ENCODE measurements around the gene OSM.

The OSM gene

GRCh38 chr22:30266445-30267381 is at the start of gene OSM:
OSM (minus strand) TSS chr22:30266851; CDS start chr22:30266799, 52 bp downstream.
- peak; percentile 41 to 44 for DNase-seq (ENCODE audit: low read depth in 1 of 2, low spot score in 1 of 2)

DNA sequence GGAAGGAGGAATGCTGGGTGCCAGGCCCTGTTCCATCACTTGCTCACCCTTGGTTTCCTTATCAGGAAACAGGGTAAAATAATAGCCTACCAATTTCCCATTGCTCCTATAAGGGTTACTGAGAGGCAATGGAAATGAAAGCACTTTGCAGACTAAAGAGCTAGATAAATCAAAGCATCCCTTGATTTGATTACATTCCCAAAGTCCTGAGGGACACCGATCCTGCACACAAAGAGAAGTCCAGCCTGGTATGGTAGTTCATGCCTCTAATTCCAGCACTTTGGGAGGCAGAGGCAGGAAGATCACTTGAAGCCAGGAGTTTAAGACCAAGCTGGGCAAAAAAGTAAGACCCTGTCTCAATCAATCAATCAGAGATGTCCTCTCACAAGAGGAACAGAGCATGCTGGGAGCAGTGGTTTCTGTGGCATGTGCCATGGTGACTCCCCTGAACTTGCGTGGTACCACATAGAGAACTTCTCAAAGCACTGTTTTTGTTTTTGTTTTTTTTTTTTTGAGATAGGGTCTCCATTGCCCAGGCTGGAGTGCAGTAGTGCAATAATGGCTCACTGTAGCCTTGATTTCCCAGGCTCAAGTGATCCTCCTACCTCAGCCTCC is 49.4 kb upstream of the OSM start:
- no peak for DNase-seq (ENCODE audit: low read depth in 1 of 2, low spot score in 1 of 2)

DNA sequence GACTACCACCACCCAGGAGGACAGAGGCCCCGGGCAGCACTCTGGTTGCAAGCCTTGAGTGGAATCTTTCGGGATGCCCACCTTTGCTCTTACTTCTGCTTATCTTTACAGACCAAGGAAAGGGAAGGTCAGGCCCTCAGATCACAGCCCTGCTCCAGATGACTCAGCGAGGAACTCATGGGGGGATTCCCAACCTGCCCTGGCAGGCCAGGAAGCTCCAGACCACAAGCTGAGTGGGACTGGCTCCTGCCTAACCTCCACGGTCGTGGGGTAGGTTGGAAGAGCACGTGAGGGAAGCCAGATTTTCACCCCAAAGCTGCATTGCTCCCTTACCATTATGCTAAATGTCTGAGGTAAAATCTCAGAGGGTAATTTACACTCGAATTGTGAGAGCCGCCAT is 48.3 kb upstream of the OSM start:
- peak in 1 of 2 donors; percentile 27 for DNase-seq (ENCODE audit: low read depth in 1 of 2, low spot score in 1 of 2)

DNA sequence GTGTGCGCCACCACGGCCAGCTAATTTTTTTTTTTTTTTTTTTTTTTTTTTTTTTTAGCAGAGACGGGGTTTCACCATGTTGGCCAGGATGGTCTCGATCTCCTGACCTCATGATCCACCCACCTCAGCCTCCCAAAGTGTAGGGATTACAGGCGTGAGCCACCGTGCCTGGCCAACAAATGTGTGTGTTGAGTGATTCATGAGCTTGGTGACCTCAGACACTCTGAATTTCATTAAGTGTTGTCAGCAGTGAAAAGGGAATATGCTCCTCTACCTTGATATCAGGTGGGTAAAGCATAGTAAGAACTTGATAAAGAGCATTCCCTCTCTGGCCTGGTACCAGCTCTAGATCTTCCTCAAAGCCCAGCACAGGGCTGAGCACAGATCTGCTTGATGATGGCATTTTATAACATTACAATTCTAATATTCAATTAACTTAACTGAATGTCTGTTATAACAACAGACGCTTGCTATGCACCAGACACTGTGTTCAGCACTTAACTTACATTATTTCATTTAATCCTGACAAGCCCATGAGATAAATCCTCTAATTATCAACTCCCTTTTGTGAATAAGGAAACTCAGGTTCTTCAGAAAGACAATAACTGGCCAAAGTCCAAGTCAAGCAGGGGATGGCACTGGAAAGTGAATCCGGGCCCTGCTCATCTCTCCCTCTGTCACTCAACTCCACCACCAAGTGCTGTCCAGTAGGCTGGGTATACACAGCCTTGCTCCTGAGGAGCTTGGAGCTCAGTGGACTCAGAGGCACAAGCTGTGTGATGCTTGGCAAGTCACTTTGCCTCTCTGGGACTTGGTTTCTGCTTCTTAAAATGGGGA is 47.1 kb upstream of the OSM start:
- no peak for DNase-seq (ENCODE audit: low read depth in 1 of 2, low spot score in 1 of 2)

DNA sequence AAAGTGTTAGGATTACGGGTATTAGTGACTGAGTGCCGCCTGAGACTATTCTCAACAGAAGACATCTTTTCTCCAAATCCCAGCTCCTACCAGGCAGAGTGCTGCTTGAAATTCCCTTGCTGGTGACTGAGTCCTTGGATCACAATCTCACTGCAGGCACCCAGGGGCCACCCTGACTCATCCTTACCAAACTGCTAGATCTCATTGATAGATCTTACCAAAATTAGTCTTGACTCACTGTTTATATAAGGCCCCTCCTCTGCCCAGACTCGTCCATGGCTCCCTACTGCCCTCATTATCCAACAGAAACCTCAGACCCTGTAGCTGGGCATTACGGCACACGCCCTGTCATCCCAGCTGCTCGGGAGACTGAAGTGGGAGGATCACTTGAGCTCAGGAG is 45.4 kb upstream of the OSM start:
- DNase-seq (ENCODE audit: low read depth in 1 of 2, low spot score in 1 of 2) = no peak

GRCh38 chr22:30310881-30311771 is 44.5 kb upstream of the OSM start:
- DNase-seq (ENCODE audit: low read depth in 1 of 2, low spot score in 1 of 2) = no peak

GRCh38 chr22:30309951-30310741 is 43.5 kb upstream of the OSM start:
- DNase-seq (ENCODE audit: low read depth in 1 of 2, low spot score in 1 of 2) = no peak

DNA sequence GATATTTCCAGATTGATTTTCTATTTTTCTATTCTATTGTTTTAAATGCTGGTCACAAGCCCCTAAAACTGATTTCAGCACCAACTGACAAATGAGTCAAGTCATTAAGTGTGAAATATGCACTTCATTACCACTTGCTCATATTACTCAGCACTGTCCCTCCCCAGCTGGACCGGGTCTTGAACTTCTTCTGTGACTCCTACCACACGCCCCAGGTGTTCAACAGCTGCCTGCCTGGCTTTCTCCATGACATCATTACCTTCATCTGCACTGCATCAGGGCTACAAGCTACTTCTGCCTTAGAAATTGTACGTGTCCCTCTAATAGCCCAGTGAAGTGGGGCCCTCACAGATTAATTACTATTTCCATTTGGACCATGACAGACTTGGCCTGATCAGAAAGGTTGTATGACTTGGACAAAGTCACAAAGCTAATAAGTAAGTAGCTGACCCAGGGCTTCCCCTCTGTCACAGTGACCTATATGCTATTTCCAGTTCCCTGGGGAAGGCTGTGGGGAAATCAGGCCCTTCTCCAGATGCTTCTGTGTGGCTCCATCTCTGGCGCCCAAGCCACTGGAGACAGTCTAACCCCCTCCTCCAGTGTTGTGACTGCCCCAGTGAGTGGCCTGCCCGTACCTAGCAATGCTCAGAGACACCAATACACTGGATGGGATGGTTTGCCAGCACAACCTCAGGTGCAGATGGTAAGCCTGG is 42.0 kb upstream of the OSM start:
- DNase-seq (ENCODE audit: low read depth in 1 of 2, low spot score in 1 of 2) = no peak

DNA sequence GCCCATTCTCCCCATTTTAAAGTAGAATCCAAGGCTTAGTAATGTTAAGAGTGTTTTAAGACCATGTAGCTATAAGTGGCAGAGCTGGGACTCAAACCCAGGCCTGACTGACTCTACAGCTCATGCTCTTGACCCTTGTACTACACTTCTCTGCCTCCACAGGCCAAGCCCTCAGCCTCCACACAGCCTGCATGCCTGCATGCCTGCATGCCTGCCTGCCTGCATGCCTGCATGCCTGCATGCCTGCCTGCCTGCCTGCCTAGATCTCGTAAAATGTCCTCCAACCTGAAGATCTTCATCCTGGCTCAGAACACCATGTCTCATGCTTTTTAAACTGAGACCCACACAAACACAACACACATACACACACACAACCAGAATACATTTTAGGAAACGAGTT is 41.4 kb upstream of the OSM start:
- no peak for DNase-seq (ENCODE audit: low read depth in 1 of 2, low spot score in 1 of 2)

GRCh38 chr22:30307041-30307574 is 40.5 kb upstream of the OSM start:
- DNase-seq (ENCODE audit: low read depth in 1 of 2, low spot score in 1 of 2) = no peak

- DNase-seq (ENCODE audit: low read depth in 1 of 2, low spot score in 1 of 2) = no peak
Measured at GRCh38 chr22:30306627-30307011, 40.0 kb upstream of the OSM start.

- no peak for DNase-seq (ENCODE audit: low read depth in 1 of 2, low spot score in 1 of 2)
Measured at GRCh38 chr22:30305906-30306626, 39.4 kb upstream of the OSM start.

DNA sequence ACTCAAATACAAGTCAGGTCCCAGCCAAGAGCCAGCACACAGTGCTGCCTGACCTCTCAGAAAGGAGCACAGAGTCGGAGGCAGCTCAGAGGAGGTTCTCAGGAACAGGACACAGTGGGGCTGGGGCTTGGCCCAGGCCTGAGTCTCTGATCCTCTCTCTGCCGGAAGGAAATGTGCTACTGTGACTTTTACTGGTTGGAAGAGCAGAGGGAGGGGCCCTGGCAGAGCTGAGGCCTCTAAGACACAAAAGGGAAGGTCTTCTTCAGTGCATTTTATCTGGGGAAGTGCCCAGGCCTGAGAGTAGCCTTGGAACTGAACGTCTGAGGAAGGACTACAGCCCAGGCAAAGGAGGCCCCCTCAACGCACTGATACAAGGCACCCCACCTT is 38.9 kb upstream of the OSM start:
- DNase-seq (ENCODE audit: low read depth in 1 of 2, low spot score in 1 of 2) = peak in 1 of 2 donors; percentile 25

GRCh38 chr22:30304495-30305244 is 38.0 kb upstream of the OSM start:
- DNase-seq (ENCODE audit: low read depth in 1 of 2, low spot score in 1 of 2) = no peak

- no peak for DNase-seq (ENCODE audit: low read depth in 1 of 2, low spot score in 1 of 2)
Measured at GRCh38 chr22:30302810-30303138, 36.1 kb upstream of the OSM start.

GRCh38 chr22:30301995-30302809 is 35.6 kb upstream of the OSM start:
- no peak for DNase-seq (ENCODE audit: low read depth in 1 of 2, low spot score in 1 of 2)

DNA sequence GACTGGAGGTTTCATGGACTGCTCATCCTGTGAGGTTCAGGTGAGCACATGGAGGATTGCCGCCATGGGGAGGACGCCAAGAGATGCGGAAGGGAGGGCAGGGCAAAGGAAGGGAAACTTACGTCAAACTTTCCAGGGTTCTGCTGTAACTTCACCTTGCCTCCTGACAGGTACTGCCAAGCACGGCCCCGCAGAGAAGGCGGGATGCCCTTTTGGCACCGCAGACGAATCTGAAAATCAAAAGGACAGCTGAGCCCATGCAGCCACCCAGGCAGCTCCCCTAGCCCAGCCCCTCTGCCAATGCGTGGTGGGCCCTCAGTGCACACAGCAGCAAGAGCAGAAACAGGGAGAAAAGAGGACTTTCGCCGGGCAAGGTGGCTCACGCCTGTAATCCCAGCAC is 32.7 kb upstream of the OSM start:
- no peak for DNase-seq (ENCODE audit: low read depth in 1 of 2, low spot score in 1 of 2)
